Calu3 (cell line): ENCODE data around the gene SCAI. TPM values are rescaled to one million over a fixed set of nuclear protein-coding genes. Genes with fewer than 3 reads are reported as not detected.
"Not testable (repeated sequence)": the region's sequence is repeated elsewhere in the genome, so short reads cannot be mapped to it uniquely, and the experiment has no call there.

Source experiments
- BruUV-seq: library from RNA; stranded (reverse); fragments of 400-500 nt; replicated peaks from 2 replicates; lab custom pipeline; 2021; lab: Mats Ljungman, UMichigan
- CTCF ChIA-PET: fragments of 300-600 bp; sonication (Branson Sonifier 250); formaldehyde crosslinking; loops from one replicate; lab custom pipeline; 2022; ENCODE audit warnings: antibody characterized with exemption; lab: Charles Lee
- DNase-seq: peaks from one replicate; pipeline ENCODE4 v3.0.0; 2022
- H3K27ac Mint-ChIP-seq: one replicate; pipeline ENCODE4 v1.8.0; 2022; ENCODE audit warnings: mixed read lengths; ENCODE audit not compliant: unreplicated experiment
- H3K27me3 Mint-ChIP-seq: one replicate; pipeline ENCODE4 v1.8.0; 2022; ENCODE audit warnings: mixed read lengths; ENCODE audit not compliant: unreplicated experiment
- H3K36me3 Mint-ChIP-seq: one replicate; pipeline ENCODE4 v1.8.0; 2022; ENCODE audit warnings: mild to moderate bottlenecking, moderate library complexity, mixed read lengths; ENCODE audit not compliant: insufficient read depth, unreplicated experiment
- H3K4me1 Mint-ChIP-seq: one replicate; pipeline ENCODE4 v1.8.0; 2022; ENCODE audit warnings: mild to moderate bottlenecking, low read depth, mixed read lengths; ENCODE audit not compliant: unreplicated experiment
- H3K4me3 Mint-ChIP-seq: one replicate; pipeline ENCODE4 v1.8.0; 2022; ENCODE audit warnings: mild to moderate bottlenecking, low read depth, moderate library complexity, mixed read lengths; ENCODE audit not compliant: unreplicated experiment
- H3K9me3 Mint-ChIP-seq: one replicate; pipeline ENCODE4 v1.8.0; 2022; ENCODE audit warnings: low read depth, mixed read lengths; ENCODE audit not compliant: unreplicated experiment
- intact Hi-C: fragments of 100-400 bp; cut with micrococcal nuclease; formaldehyde crosslinking; loops from one replicate; pipeline ENCODE4 v1.10.0; 2022; ENCODE audit not compliant: unreplicated experiment
- total RNA-seq: library from RNA; stranded (reverse); gene quantifications from 2 replicates; pipeline ENCODE4 v1.2.3, GENCODE V29; 2022
- TF ChIP-seq, protein P1 (sequence below): fragments of 200-600 bp; IDR thresholded peaks from one replicate; pipeline ENCODE4 v1.8.0; 2022; ENCODE audit warnings: antibody characterized with exemption; ENCODE audit not compliant: unreplicated experiment

The SCAI gene
- total RNA-seq, 1 experiment from 2014 or later = 6.4 TPM

DNA sequence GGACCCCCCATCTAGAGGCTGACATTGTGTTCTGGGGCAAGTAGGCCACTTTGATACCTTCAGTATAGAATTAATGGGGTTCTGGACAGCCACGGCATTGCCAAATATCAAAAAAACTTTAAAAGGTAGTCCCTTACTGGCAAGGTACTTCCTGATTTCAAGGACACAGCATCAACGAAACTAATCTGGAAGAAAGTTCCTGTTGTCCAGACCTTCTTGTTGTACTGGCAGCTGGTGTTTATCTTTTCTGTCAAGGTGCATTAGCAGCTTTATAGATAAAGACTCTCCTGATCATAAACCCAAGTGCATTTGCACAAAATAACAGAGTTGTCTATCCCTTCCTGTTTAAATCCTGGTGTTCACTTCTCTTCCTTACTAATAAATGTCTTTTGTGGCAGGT lies 178.7 kb downstream of the SCAI start:
- H3K27me3 Mint-ChIP-seq = no peaks in the 10 kb centered on the region
- intact Hi-C loops = no loop called here
- TF ChIP-seq, protein P1, sequence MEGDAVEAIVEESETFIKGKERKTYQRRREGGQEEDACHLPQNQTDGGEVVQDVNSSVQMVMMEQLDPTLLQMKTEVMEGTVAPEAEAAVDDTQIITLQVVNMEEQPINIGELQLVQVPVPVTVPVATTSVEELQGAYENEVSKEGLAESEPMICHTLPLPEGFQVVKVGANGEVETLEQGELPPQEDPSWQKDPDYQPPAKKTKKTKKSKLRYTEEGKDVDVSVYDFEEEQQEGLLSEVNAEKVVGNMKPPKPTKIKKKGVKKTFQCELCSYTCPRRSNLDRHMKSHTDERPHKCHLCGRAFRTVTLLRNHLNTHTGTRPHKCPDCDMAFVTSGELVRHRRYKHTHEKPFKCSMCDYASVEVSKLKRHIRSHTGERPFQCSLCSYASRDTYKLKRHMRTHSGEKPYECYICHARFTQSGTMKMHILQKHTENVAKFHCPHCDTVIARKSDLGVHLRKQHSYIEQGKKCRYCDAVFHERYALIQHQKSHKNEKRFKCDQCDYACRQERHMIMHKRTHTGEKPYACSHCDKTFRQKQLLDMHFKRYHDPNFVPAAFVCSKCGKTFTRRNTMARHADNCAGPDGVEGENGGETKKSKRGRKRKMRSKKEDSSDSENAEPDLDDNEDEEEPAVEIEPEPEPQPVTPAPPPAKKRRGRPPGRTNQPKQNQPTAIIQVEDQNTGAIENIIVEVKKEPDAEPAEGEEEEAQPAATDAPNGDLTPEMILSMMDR = no peak
- H3K9me3 Mint-ChIP-seq = no peaks in the 10 kb centered on the region
- DNase-seq = no peak
- H3K27ac Mint-ChIP-seq = no peak overlapping the region
- no peaks in the 10 kb centered on the region for H3K36me3 Mint-ChIP-seq
- H3K4me1 Mint-ChIP-seq = no peaks in the 10 kb centered on the region
- no peak overlapping the region for H3K4me3 Mint-ChIP-seq
- no TSS peak for BruUV-seq
- CTCF ChIA-PET = no interaction called here

GRCh38 chr9:124964056-124964455 lies 179.3 kb downstream of the SCAI start:
- Mint-ChIP-seq H3K4me3 (no peak overlapping the region), H3K9me3 (no peaks in the 10 kb centered on the region), H3K27me3 (no peaks in the 10 kb centered on the region), H3K36me3 (no peaks in the 10 kb centered on the region), H3K4me1 (no peaks in the 10 kb centered on the region), H3K27ac (no peak overlapping the region)
- intact Hi-C loops = no loop called here
- DNase-seq = no peak
- CTCF ChIA-PET = no interaction called here
- TF ChIP-seq, protein P1 = no peak
- no TSS peak for BruUV-seq

GRCh38 chr9:124960409-124960752 lies 182.9 kb downstream of the SCAI start:
- CTCF ChIA-PET = interaction anchor here (0.7 kb wide), 1 partner anchor 79 kb away, joined by 3 read pairs; no protein-coding TSS in a partner anchor
- Mint-ChIP-seq H3K36me3 (no peaks in the 10 kb centered on the region), H3K4me3 (no peak overlapping the region), H3K4me1 (no peaks in the 10 kb centered on the region), H3K9me3 (no peaks in the 10 kb centered on the region), H3K27ac (no peak overlapping the region), H3K27me3 (no peaks in the 10 kb centered on the region)
- TF ChIP-seq, protein P1 = no peak
- BruUV-seq = no TSS peak
- intact Hi-C loops = no loop called here
- DNase-seq = no peak

- H3K27me3 Mint-ChIP-seq, H3K9me3 Mint-ChIP-seq, BruUV-seq, CTCF ChIA-PET, H3K4me3 Mint-ChIP-seq, DNase-seq, H3K27ac Mint-ChIP-seq, intact Hi-C loops, H3K36me3 Mint-ChIP-seq, H3K4me1 Mint-ChIP-seq: not testable (repeated sequence)
Observed at GRCh38 chr9:124959671-124960408, 183.5 kb downstream of the SCAI start.

GRCh38 chr9:124954255-124954654 lies 189.1 kb downstream of the SCAI start:
- no peak for DNase-seq
- Mint-ChIP-seq H3K36me3 (no peaks in the 10 kb centered on the region), H3K9me3 (no peaks in the 10 kb centered on the region), H3K4me3 (no peak overlapping the region), H3K27ac (no peak overlapping the region), H3K27me3 (no peaks in the 10 kb centered on the region), H3K4me1 (no peaks in the 10 kb centered on the region)
- CTCF ChIA-PET = no interaction called here
- no TSS peak for BruUV-seq
- TF ChIP-seq, protein P1 = no peak
- intact Hi-C loops = no loop called here
